Gastrocnemius medialis (tissue), 4 donors: ENCODE measurements around the gene LIAS. TPM values are rescaled to one million over a fixed set of nuclear protein-coding genes. Genes with fewer than 3 reads are reported as not detected.

Experiments used
- ATAC-seq, 2 donors: fragments of 150-250 bp; one replicate each; pipeline ENCODE4 v1.9.1; 2016
- DNase-seq, 2 donors: peaks; one replicate each; pipeline ENCODE4 v3.0.0-alpha.2; 2019
- H3K27ac ChIP-seq, 4 donors: fragments of 200-600 bp; sonication (generic); 1 replicate in 1 of 4; 2 replicates in 3 of 4; pipeline ENCODE4 v1.5.1; 2016 to 2018; ENCODE audit warnings: mild to moderate bottlenecking in 2 of 4, moderate library complexity in 1 of 4
- H3K27me3 ChIP-seq, 3 donors: fragments of 200-600 bp; sonication (generic) in 2 of 3; 1 replicate in 1 of 3; 2 replicates in 2 of 3; pipeline versions ENCODE4 v1.5.1 to v1.6.0; 2016 to 2019; ENCODE audit warnings: mild to moderate bottlenecking in 1 of 3, moderate library complexity in 1 of 3
- H3K36me3 ChIP-seq, 2 donors: fragments of 200-600 bp; sonication (generic) in 1 of 2; one replicate each; pipeline ENCODE4 v1.5.1; 2017 to 2018
- H3K4me1 ChIP-seq, 2 donors: fragments of 200-600 bp; sonication (generic) in 1 of 2; one replicate each; pipeline ENCODE4 v1.5.1; 2016 to 2017; ENCODE audit warnings: mild to moderate bottlenecking in 2 of 2
- H3K4me3 ChIP-seq, 4 donors: fragments of 200-600 bp; sonication (generic) in 3 of 4; 1 replicate in 1 of 4; 2 replicates in 3 of 4; pipeline ENCODE4 v1.5.1; 2016 to 2019; ENCODE audit warnings: mild to moderate bottlenecking in 2 of 4
- H3K9me3 ChIP-seq, 3 donors: fragments of 200-600 bp; sonication (generic) in 2 of 3; 1 replicate in 1 of 3; 2 replicates in 2 of 3; pipeline ENCODE4 v1.5.1; 2016 to 2019
- POLR2A ChIP-seq, 2 donors: fragments of 450-650 bp; IDR thresholded peaks; one replicate each; pipeline ENCODE4 v1.6.1; 2017; ENCODE audit warnings: antibody characterized with exemption in 2 of 2, mild to moderate bottlenecking in 2 of 2, moderate library complexity in 2 of 2
- in situ Hi-C, 4 donors: fragments of 200-750 bp; cut with MboI; loops; one replicate each; pipeline versions ENCODE4 v1.15.0 to v1.8.0; 2017; ENCODE audit warnings: low sequenced_read_pairs in 4 of 4
- intact Hi-C: fragments of 100-400 bp; cut with DNase I; formaldehyde crosslinking; loops from one replicate; pipeline ENCODE4 v1.15.1; 2023; ENCODE audit warnings: low total_unique reads
- total RNA-seq, 4 donors: library from RNA; depleted of rRNA; stranded (reverse); fragments of >200 nt; gene quantifications; one replicate each; pipeline versions ENCODE4 v1.1.0 to v1.2.3, GENCODE V29; 2016
- TF ChIP-seq, protein P1 (sequence below), 5 experiments: fragments of 450-650 bp in 3 of 5; fragments of 200-600 bp in 2 of 5; sonication (generic) in 2 of 5; IDR thresholded peaks in 4 of 5; conservative IDR thresholded peaks in 1 of 5; 1 replicate in 4 of 5; 2 replicates in 1 of 5; pipeline ENCODE4 v1.5.1; 2016 to 2019; ENCODE audit warnings: antibody characterized with exemption in 5 of 5, mild to moderate bottlenecking in 3 of 5, moderate library complexity in 3 of 5

Gene LIAS
- total RNA-seq, 4 donors from 2014 or later = 10.3 to 20.2 (median 12.1) TPM

DNA sequence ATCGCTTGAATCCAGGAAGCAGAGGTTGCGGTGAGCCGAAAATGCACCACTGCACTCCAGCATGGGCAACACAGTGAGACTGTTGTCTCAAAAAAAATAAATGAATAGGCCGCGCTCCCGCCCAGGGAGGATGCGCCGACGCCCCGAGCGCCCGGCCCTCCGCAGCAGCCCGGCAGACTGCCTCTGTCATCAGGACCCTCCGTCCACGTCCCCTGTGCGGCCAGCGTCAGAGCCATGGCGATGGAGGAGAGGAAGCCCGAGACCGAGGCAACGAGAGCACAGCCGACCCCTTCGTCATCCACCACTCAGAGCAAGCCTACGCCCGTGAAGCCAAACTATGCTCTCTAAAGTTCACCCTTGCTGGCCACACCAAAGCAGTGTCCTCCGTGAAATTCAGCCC, 21.4 kb downstream of the LIAS start:
- Histone ChIP-seq H3K4me1 (no peaks in the 10 kb centered on the region), H3K9me3 (no peaks in the 10 kb centered on the region), H3K27me3 (no peaks in the 10 kb centered on the region), H3K27ac (no peak overlapping the region), H3K36me3 (peaks cover 0 to 7% of the 10 kb centered on the region in 2 donors), H3K4me3 (no peak overlapping the region)
- no peak for ATAC-seq
- TF ChIP-seq POLR2A (IDR thresholded peaks at IDR 0.05) = no peak
- TF ChIP-seq, protein P1, sequence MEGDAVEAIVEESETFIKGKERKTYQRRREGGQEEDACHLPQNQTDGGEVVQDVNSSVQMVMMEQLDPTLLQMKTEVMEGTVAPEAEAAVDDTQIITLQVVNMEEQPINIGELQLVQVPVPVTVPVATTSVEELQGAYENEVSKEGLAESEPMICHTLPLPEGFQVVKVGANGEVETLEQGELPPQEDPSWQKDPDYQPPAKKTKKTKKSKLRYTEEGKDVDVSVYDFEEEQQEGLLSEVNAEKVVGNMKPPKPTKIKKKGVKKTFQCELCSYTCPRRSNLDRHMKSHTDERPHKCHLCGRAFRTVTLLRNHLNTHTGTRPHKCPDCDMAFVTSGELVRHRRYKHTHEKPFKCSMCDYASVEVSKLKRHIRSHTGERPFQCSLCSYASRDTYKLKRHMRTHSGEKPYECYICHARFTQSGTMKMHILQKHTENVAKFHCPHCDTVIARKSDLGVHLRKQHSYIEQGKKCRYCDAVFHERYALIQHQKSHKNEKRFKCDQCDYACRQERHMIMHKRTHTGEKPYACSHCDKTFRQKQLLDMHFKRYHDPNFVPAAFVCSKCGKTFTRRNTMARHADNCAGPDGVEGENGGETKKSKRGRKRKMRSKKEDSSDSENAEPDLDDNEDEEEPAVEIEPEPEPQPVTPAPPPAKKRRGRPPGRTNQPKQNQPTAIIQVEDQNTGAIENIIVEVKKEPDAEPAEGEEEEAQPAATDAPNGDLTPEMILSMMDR (IDR thresholded peaks at IDR 0.05 in 4 of 5, conservative IDR thresholded peaks at IDR 0.05 in 1 of 5) = no peak
- in situ Hi-C loops = no loop called here
- intact Hi-C loops = no loop called here
- DNase-seq = no peak

GRCh38 chr4:39480902-39481695, 22.2 kb downstream of the LIAS start:
- no peak overlapping the region for H3K27ac ChIP-seq
- DNase-seq (no peak), ATAC-seq (no peak)
- intact Hi-C loops (no loop called here), in situ Hi-C loops (no loop called here)
- H3K4me1 ChIP-seq = no peaks in the 10 kb centered on the region
- H3K4me3 ChIP-seq = no peak overlapping the region
- H3K27me3 ChIP-seq = no peaks in the 10 kb centered on the region
- H3K36me3 ChIP-seq = peaks cover 0 to 7% of the 10 kb centered on the region in 2 donors
- no peaks in the 10 kb centered on the region for H3K9me3 ChIP-seq
- TF ChIP-seq POLR2A (IDR thresholded peaks at IDR 0.05) = no peak
- TF ChIP-seq, protein P1 (IDR thresholded peaks at IDR 0.05 in 4 of 5, conservative IDR thresholded peaks at IDR 0.05 in 1 of 5) = no peak

DNA sequence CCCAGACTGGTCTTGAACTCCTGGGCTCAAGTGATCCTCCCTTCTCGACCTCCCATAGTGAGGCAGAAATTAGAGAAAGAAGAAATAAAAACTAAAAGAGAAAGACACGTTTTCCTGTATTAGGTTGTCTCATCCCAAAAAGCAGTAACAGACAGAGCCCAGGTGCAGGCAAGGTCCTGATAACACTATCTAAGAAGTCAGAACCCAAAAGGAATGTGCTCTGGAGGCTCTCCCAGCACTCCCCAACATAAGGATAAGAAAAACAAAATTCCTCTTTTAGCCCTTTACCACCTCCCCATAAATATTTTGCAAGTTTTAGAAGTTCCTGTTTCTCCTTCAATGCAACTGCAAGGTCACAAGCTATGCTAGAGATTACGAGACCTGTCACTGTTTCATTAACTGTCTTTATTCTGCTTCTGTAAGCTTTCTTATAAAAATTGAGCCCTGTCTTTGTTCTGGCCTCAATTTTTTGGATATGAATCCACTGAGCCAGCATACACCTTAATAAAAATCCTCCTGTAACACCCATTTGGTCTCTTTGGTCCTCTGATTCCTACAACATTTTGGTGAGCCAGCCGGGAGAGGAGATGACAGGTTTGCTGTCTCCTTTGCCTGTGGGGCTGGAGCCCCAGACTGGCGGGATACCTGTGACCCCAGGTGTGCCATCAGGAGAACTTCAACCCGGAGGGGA, 25.9 kb downstream of the LIAS start:
- no peaks in the 10 kb centered on the region for H3K27me3 ChIP-seq
- ATAC-seq (no peak), DNase-seq (no peak)
- H3K4me3 ChIP-seq = no peak overlapping the region
- intact Hi-C loops (no loop called here), in situ Hi-C loops (no loop called here)
- no peaks in the 10 kb centered on the region for H3K9me3 ChIP-seq
- no peak overlapping the region for H3K27ac ChIP-seq
- no peaks in the 10 kb centered on the region for H3K36me3 ChIP-seq
- no peaks in the 10 kb centered on the region for H3K4me1 ChIP-seq
- TF ChIP-seq, protein P1 (IDR thresholded peaks at IDR 0.05 in 4 of 5, conservative IDR thresholded peaks at IDR 0.05 in 1 of 5) = no peak
- TF ChIP-seq POLR2A (IDR thresholded peaks at IDR 0.05) = no peak

DNA sequence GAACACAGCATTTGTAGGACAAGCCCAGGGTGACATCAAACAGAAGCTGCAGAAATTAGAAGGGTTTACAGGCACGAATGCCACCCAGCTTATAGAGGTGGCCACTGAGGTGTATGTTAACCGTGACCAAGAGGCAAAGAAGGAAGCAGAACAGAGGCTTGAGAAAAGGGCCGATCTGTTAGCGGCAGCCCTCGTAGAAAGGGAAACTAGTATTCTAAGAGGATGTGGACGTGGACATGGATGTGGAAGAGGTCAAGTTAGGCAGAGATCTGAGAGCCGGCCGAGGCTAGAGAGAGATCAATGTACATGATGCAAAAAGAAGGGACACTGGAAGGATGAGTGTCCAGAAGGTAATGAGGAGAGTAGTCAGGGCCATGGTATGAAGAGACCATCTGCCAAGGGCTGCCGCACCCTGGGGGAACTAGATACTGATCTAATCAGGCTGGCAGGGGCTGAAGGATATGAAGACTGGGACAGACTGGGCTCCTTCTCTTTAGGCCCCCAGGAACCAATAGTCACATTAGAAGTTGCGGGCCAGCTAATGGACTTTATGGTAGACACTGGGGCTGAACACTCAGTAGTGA, 27.5 kb downstream of the LIAS start:
- intact Hi-C loops (no loop called here), in situ Hi-C loops (no loop called here)
- H3K27me3 ChIP-seq = no peaks in the 10 kb centered on the region
- no peak for TF ChIP-seq POLR2A (IDR thresholded peaks at IDR 0.05)
- TF ChIP-seq, protein P1 (IDR thresholded peaks at IDR 0.05 in 4 of 5, conservative IDR thresholded peaks at IDR 0.05 in 1 of 5) = no peak
- H3K4me3 ChIP-seq = no peak overlapping the region
- no peaks in the 10 kb centered on the region for H3K36me3 ChIP-seq
- no peaks in the 10 kb centered on the region for H3K4me1 ChIP-seq
- DNase-seq (no peak), ATAC-seq (no peak)
- H3K9me3 ChIP-seq = no peaks in the 10 kb centered on the region
- H3K27ac ChIP-seq = no peak overlapping the region
